ENCODE measurements around the gene SPAAR.

DNA sequence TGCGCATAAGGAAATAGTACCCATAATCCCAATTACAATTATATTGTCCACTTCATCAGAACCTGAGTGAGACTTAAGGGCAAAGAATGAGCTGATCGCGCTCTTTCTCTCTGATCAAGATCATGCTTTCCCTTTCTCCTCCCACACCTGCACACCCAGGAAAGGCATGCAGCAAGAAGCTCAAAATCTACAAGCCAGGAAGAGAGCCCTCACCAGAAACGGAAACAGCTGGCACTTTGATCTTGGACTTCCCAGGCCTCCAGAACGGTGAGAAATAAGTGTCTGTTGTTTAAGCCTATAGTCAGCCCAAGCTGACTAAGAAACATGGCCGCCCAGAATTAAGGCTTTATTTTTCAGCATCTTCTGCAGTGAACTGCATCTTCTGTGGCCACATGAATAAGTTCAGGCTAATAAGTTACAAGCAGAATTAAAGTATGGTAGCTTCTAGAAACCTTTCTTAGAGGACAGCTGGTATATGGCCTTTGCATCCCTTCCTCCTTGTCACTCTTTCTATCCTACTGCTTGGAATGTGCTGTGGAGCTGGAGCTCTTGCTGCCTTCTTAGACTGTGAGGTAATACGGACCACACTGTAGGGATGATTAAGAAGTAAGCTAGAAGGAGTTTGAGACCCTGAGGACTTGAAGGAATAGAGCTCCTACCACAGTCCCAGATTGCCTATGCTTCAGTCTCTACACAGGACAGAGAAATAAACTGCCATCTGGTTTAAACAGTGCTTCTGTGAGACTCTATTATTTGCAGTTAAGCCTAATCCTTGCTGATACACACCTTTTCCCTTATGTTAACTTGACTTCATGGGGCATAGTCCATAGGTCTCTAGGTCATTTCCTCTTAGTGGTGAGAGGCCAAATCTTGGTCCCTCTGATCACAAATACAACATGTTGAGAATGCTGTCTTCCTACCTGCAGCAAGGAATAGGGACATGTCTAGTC lies 31.4 kb downstream of the SPAAR start:
- TF ChIP-seq, protein P1, sequence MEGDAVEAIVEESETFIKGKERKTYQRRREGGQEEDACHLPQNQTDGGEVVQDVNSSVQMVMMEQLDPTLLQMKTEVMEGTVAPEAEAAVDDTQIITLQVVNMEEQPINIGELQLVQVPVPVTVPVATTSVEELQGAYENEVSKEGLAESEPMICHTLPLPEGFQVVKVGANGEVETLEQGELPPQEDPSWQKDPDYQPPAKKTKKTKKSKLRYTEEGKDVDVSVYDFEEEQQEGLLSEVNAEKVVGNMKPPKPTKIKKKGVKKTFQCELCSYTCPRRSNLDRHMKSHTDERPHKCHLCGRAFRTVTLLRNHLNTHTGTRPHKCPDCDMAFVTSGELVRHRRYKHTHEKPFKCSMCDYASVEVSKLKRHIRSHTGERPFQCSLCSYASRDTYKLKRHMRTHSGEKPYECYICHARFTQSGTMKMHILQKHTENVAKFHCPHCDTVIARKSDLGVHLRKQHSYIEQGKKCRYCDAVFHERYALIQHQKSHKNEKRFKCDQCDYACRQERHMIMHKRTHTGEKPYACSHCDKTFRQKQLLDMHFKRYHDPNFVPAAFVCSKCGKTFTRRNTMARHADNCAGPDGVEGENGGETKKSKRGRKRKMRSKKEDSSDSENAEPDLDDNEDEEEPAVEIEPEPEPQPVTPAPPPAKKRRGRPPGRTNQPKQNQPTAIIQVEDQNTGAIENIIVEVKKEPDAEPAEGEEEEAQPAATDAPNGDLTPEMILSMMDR (IDR thresholded peaks at IDR 0.05) = no peak
- no peak for TF ChIP-seq POLR2A (IDR thresholded peaks at IDR 0.05)
